Liver (tissue), 9 donors: ENCODE measurements around the gene RHOU. TPM values are rescaled to one million over a fixed set of nuclear protein-coding genes. Genes with fewer than 3 reads are reported as not detected.

Experiments
- DNase-seq: peaks from one replicate; pipeline ENCODE4 v3.0.0-alpha.2; 2017; ENCODE audit warnings: low spot score
- H3K27ac ChIP-seq, 2 donors: one replicate each; pipeline ENCODE4 v1.7.0; 2013; ENCODE audit warnings: inconsistent platforms in 2 of 2, low read length in 2 of 2, control low read depth in 1 of 2, low read depth in 1 of 2, mild to moderate bottlenecking in 1 of 2
- H3K27me3 ChIP-seq, 4 donors: one replicate each; pipeline versions ENCODE4 v1.6.1 to v1.7.0; 2013; ENCODE audit warnings: low read length in 3 of 4, inconsistent platforms in 1 of 4, mild to moderate bottlenecking in 1 of 4, moderate library complexity in 1 of 4; ENCODE audit not compliant: control insufficient read depth in 4 of 4, insufficient read depth in 4 of 4
- H3K36me3 ChIP-seq, 4 donors: one replicate each; pipeline versions ENCODE4 v1.6.1 to v1.7.0; 2013; ENCODE audit warnings: low read length in 3 of 4, mild to moderate bottlenecking in 3 of 4, low read depth in 1 of 4, moderate library complexity in 1 of 4; ENCODE audit not compliant: control insufficient read depth in 4 of 4, insufficient read depth in 3 of 4
- H3K4me1 ChIP-seq, 4 donors: one replicate each; pipeline versions ENCODE4 v1.6.1 to v1.7.0; 2013; ENCODE audit warnings: low read length in 3 of 4, mild to moderate bottlenecking in 3 of 4, moderate library complexity in 1 of 4; ENCODE audit not compliant: control insufficient read depth in 4 of 4, insufficient read depth in 4 of 4
- H3K4me3 ChIP-seq, 3 donors: one replicate each; pipeline versions ENCODE4 v1.6.1 to v1.7.0; 2013; ENCODE audit warnings: low read length in 3 of 3, control low read depth in 1 of 3, low read depth in 1 of 3, mild to moderate bottlenecking in 1 of 3
- H3K9ac ChIP-seq, 2 donors: one replicate each; pipeline ENCODE4 v1.7.0; 2013; ENCODE audit warnings: low read length in 2 of 2, mild to moderate bottlenecking in 2 of 2, moderate library complexity in 2 of 2, control low read depth in 1 of 2, low read depth in 1 of 2
- H3K9me3 ChIP-seq, 4 donors: one replicate each; pipeline versions ENCODE4 v1.6.1 to v1.7.0; 2013; ENCODE audit warnings: low read length in 3 of 4; ENCODE audit not compliant: control insufficient read depth in 4 of 4
- EGR1 ChIP-seq, 2 donors: IDR thresholded peaks; 2 replicates each; pipeline ENCODE4 v1.6.1; 2016 to 2018; ENCODE audit warnings: antibody characterized with exemption in 2 of 2, low read depth in 2 of 2
- FOXA2 ChIP-seq: IDR thresholded peaks from 2 replicates; pipeline ENCODE4 v1.6.1; 2016; ENCODE audit warnings: antibody characterized with exemption
- GABPA ChIP-seq, 2 donors: IDR thresholded peaks in 1 of 2; conservative IDR thresholded peaks in 1 of 2; 2 replicates each; pipeline ENCODE4 v1.6.1; 2016; ENCODE audit warnings: antibody characterized with exemption in 2 of 2, mild to moderate bottlenecking in 1 of 2, moderate library complexity in 1 of 2
- HNF4A ChIP-seq, 2 donors: conservative IDR thresholded peaks; 2 replicates each; pipeline ENCODE4 v1.6.1; 2016; ENCODE audit warnings: antibody characterized with exemption in 2 of 2, mild to moderate bottlenecking in 2 of 2
- HNF4G ChIP-seq: IDR thresholded peaks from 2 replicates; pipeline ENCODE4 v1.6.1; 2016; ENCODE audit warnings: antibody characterized with exemption
- NR2F2 ChIP-seq: IDR thresholded peaks from 2 replicates; pipeline ENCODE4 v1.6.1; 2016; ENCODE audit warnings: antibody characterized with exemption
- RAD21 ChIP-seq, 2 donors: IDR thresholded peaks; 2 replicates each; pipeline ENCODE4 v1.6.1; 2016; ENCODE audit warnings: antibody characterized with exemption in 2 of 2, mild to moderate bottlenecking in 2 of 2
- WGBS: extraction: QIAGEN DNeasy Blood & Tissue Kit; methylation state at CpG from one replicate; pipeline ENCODE4 v1.1.7; 2013; 5-methylcytosine and 5-hydroxymethylcytosine counted together
- polyA plus RNA-seq, 2 donors: library from polyadenylated mRNA; stranded (reverse) in 1 of 2; unstranded in 1 of 2; fragments of 200-250 nt in 1 of 2; fragments of >200 nt in 1 of 2; fragmentation: Nextera tagmentation in 1 of 2; extraction: Ambion mirVana in 1 of 2; gene quantifications; one replicate each; pipeline versions ENCODE4 v1.2.1 to v1.2.3, GENCODE V29; 2013 to 2015
- total RNA-seq, 2 donors: library from RNA; depleted of rRNA; stranded (reverse); fragments of >200 nt; gene quantifications; one replicate each; pipeline ENCODE4 v1.2.3, GENCODE V29; 2014
- TF ChIP-seq, protein P1 (sequence below): IDR thresholded peaks from 2 replicates; pipeline ENCODE4 v1.6.1; 2016; ENCODE audit warnings: antibody characterized with exemption, mild to moderate bottlenecking
- TF ChIP-seq, protein P2 (sequence below): fragments of 150-350 bp; IDR thresholded peaks from 2 replicates; pipeline ENCODE4 v1.5.1; 2017; ENCODE audit warnings: improper control_type of control experiment, low read depth, low read length; ENCODE audit not compliant: missing input control
- TF ChIP-seq, protein P3 (sequence below): IDR thresholded peaks from 2 replicates; pipeline ENCODE4 v1.6.1; 2016; ENCODE audit warnings: antibody characterized with exemption
- TF ChIP-seq, protein P4 (sequence below): IDR thresholded peaks from 2 replicates; pipeline ENCODE4 v1.6.1; 2016; ENCODE audit warnings: antibody characterized with exemption
- TF ChIP-seq, protein P5 (sequence below): IDR thresholded peaks from 2 replicates; pipeline ENCODE4 v1.6.1; 2016; ENCODE audit warnings: antibody characterized with exemption
- donor health status: healthy.
- donor health status: healthy.
- donor health status: healthy.
- donor health status: healthy.
- donor health status: healthy.

The RHOU gene
- total and polyA plus RNA-seq, 4 donors = 6.4 to 12.0 (median 11.6) TPM

DNA sequence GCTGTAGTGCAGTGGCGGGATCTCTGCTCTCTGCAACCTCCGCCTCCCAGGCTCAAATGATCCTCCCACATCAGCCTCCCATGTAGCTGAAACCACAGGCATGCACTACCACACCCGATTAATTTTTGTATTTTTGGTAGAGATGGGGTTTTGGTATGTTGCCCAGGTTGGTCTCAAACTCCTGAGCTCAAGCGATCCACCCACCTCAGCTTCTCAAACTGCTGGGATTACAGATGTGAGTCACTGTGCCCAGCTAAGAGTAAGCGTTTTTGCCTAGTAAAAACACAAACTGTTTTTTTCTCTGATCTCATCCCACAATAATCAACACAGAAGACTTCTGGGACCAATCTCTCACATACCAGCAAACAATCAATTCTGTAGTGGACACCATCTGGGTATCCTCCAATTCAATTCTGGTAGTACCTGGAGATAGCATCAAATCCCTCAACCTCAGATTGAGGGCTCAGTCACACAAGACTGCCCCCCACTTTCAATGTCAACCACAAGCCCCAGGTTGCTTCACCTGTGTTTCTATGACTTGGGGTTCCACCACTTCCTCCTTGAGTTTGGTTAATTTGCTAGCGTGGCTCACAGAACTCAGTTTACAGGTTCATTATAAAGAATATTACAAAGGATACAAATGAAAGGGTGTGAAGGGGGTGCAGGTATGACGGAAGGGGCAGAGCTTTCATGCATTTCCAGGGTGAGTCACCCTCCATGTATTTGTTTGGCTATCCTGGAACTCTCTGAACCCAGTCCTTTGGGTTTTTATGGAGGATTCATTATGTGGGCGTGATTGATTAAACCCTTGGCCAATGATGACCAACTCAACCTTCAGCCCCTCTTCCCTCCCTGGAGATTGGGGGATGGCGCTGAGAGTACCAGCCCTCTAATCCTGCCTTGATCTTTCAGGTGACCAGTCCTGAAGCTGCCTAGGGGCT, 40.0 kb upstream of the RHOU start:
- Histone ChIP-seq H3K36me3 (no peaks in the 10 kb centered on the region), H3K9ac (no peak overlapping the region), H3K4me3 (no peak overlapping the region), H3K9me3 (no peaks in the 10 kb centered on the region), H3K27ac (no peak overlapping the region), H3K4me1 (peaks cover 0 to 12% (median 1%) of the 10 kb centered on the region in 4 donors), H3K27me3 (no peaks in the 10 kb centered on the region)
- no peak for DNase-seq
- WGBS = 93% methylated on average over 9 of the region's 9 CpGs
- no peak for TF ChIP-seq HNF4A (conservative IDR thresholded peaks at IDR 0.05)
- no peak for TF ChIP-seq FOXA2
- TF ChIP-seq HNF4G = no peak
- no peak for TF ChIP-seq GABPA (IDR thresholded peaks at IDR 0.05 in 1 of 2, conservative IDR thresholded peaks at IDR 0.05 in 1 of 2)
- TF ChIP-seq, protein P1, sequence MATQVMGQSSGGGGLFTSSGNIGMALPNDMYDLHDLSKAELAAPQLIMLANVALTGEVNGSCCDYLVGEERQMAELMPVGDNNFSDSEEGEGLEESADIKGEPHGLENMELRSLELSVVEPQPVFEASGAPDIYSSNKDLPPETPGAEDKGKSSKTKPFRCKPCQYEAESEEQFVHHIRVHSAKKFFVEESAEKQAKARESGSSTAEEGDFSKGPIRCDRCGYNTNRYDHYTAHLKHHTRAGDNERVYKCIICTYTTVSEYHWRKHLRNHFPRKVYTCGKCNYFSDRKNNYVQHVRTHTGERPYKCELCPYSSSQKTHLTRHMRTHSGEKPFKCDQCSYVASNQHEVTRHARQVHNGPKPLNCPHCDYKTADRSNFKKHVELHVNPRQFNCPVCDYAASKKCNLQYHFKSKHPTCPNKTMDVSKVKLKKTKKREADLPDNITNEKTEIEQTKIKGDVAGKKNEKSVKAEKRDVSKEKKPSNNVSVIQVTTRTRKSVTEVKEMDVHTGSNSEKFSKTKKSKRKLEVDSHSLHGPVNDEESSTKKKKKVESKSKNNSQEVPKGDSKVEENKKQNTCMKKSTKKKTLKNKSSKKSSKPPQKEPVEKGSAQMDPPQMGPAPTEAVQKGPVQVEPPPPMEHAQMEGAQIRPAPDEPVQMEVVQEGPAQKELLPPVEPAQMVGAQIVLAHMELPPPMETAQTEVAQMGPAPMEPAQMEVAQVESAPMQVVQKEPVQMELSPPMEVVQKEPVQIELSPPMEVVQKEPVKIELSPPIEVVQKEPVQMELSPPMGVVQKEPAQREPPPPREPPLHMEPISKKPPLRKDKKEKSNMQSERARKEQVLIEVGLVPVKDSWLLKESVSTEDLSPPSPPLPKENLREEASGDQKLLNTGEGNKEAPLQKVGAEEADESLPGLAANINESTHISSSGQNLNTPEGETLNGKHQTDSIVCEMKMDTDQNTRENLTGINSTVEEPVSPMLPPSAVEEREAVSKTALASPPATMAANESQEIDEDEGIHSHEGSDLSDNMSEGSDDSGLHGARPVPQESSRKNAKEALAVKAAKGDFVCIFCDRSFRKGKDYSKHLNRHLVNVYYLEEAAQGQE = no peak
- TF ChIP-seq, protein P2, sequence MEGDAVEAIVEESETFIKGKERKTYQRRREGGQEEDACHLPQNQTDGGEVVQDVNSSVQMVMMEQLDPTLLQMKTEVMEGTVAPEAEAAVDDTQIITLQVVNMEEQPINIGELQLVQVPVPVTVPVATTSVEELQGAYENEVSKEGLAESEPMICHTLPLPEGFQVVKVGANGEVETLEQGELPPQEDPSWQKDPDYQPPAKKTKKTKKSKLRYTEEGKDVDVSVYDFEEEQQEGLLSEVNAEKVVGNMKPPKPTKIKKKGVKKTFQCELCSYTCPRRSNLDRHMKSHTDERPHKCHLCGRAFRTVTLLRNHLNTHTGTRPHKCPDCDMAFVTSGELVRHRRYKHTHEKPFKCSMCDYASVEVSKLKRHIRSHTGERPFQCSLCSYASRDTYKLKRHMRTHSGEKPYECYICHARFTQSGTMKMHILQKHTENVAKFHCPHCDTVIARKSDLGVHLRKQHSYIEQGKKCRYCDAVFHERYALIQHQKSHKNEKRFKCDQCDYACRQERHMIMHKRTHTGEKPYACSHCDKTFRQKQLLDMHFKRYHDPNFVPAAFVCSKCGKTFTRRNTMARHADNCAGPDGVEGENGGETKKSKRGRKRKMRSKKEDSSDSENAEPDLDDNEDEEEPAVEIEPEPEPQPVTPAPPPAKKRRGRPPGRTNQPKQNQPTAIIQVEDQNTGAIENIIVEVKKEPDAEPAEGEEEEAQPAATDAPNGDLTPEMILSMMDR = no peak
- TF ChIP-seq, protein P3, sequence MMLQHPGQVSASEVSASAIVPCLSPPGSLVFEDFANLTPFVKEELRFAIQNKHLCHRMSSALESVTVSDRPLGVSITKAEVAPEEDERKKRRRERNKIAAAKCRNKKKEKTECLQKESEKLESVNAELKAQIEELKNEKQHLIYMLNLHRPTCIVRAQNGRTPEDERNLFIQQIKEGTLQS = no peak
- TF ChIP-seq EGR1 (IDR thresholded peaks at IDR 0.05; ENCODE audit: low read depth in 2 of 2) = no peak
- TF ChIP-seq RAD21 (IDR thresholded peaks at IDR 0.05) = no peak
- TF ChIP-seq NR2F2 = no peak
- TF ChIP-seq, protein P4, sequence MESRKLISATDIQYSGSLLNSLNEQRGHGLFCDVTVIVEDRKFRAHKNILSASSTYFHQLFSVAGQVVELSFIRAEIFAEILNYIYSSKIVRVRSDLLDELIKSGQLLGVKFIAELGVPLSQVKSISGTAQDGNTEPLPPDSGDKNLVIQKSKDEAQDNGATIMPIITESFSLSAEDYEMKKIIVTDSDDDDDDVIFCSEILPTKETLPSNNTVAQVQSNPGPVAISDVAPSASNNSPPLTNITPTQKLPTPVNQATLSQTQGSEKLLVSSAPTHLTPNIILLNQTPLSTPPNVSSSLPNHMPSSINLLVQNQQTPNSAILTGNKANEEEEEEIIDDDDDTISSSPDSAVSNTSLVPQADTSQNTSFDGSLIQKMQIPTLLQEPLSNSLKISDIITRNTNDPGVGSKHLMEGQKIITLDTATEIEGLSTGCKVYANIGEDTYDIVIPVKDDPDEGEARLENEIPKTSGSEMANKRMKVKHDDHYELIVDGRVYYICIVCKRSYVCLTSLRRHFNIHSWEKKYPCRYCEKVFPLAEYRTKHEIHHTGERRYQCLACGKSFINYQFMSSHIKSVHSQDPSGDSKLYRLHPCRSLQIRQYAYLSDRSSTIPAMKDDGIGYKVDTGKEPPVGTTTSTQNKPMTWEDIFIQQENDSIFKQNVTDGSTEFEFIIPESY = no peak
- TF ChIP-seq, protein P5, sequence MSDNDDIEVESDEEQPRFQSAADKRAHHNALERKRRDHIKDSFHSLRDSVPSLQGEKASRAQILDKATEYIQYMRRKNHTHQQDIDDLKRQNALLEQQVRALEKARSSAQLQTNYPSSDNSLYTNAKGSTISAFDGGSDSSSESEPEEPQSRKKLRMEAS = no peak
